EH (cell line): ENCODE data around the gene CRYBG2.
"Not testable (repeated sequence)": the region's sequence is repeated elsewhere in the genome, so short reads cannot be mapped to it uniquely, and the experiment has no call there.

ENCODE experiments used
- DNase-seq: peaks from one replicate; pipeline ENCODE4 v3.0.0-alpha.2; 2015; ENCODE audit warnings: low read depth

CRYBG2 gene

GRCh38 chr1:26317612-26318337 is 36.2 kb downstream of the CRYBG2 start, which contains the start of gene CD52:
Gene CD52, plus strand, starts transcription at chr1:26317958. Its CDS starts 60 bp downstream, at chr1:26318018.
- DNase-seq = no peak

DNA sequence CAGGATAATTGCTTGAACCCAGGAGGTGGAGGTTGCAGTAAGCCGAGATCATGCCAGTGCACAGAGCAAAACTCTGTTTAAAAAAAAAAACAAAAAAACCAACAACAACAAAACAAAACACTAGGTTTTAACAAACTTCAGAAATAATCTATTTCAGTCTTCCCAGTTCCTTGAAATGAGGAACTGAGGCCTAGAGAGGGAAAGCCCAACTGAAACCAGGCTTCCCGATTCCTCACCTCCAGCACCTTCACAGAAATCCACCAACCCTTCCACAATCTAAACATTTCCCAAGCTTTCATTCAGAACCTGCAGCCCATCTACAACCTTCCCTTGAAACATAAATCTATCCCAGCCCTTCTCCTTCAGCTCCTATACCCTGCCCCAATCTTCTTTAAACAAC is 36.8 kb downstream of the CRYBG2 start:
- no peak for DNase-seq

DNA sequence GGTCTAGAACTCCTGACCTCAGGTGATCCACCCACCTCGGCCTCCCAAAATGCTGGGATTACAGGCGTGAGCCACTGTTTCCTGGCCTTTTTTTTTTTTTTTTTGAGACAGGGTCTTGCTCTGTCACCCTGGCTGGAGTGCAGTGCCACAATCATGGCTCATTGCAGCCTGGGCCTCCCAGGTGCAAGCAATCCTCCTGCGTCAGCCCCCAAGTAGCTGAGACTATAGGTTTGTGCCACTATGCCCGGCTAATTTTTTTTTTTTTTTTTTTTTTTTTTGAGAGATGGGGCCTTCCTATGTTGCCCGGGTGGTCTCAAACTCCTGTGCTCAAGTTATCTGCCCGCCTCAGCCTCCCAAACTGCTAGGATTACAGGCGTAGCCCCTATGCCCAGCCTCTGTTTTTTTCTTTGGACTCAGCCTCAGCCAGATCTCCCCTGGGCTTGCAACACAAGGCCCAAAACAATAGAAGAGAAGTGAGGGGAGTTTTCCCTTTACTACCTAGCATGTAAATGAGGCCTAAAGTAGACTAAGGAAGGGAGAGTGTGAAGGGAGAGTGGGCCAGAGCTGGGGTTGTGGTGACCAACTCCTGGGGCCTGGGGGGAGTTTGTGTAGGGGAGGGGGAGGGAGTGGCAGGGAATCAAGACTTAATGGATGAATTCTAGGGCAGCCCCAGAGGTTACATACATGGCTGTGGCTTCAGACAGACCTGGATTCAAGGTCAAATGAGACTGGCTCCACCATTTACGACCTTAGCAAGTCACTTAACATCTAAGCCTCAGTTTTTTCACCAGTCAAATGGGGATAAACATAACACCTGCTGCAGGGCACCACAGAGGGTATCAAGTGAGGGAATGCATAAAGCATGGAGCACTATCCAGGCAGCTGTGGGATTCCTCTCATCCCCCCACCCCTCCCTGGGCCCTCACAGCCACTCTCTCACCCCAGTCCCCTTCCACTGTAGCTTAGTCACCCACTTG is 37.8 kb downstream of the CRYBG2 start:
- no peak for DNase-seq

GRCh38 chr1:26314501-26314900 is 39.4 kb downstream of the CRYBG2 start:
- DNase-seq = no peak

DNA sequence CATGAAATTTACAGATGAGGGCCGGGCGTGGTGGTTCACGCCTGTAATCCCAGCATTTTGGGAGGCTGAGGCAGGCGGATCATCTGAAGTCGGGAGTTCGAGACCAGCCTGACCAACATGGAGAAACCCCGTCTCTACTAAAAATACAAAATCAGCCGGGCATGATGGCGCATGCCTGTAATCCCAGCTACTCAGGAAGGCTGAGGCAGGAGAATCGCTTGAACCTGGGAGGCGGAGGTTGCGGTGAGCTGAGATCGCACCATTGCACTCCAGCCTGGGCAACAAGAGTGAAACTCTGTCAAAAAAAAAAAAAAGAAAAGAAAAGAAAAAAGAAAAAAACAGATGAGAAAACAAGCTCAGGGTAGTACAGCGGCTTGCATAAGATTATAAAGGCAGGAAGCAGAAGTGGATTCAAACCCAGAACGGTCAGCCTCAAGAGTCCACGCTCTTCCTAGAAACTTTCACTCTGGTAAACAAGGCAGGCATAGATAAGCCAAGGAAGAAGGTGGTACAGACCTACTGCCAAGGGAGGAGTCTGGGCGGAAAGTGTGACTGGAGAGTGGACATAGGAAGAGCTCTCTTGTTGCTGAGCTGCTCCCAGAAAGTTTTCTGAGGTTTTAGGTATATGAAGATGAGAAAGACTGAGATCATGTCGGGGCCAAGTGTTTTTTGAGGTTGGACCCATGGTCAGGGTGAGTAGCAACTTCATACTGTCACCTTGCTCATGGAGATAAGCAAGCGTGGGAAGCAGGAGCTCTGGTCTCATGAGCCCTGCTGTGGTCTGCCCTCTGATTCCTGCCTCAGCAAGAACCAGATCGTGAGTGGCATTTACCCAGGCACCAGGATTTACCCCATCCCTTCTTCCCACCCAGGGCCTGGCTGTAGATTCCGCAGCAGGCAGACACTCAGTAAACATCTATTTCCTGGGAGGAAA is 45.7 kb downstream of the CRYBG2 start:
- DNase-seq = not testable (repeated sequence)

DNA sequence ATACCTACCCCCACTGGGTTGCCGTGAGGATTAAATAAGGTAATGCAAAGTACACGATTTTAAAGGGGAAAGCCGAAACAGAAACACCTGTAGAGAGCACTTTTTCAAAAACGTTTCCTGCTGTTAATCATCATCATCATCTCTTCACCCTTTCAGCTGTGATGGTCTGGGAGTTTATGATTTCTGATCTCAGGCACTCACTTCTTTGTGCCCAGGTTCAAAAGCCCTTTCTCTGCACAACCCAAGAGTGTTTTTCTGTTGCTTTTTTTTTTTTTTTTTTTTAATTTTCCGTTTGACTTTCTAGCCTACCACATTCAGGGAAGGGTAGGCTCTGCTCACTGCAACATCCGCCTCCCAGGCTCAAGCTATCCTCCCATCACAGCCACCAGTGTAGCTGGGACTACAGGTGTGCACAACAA is 46.6 kb downstream of the CRYBG2 start:
- no peak for DNase-seq

GRCh38 chr1:26306290-26307229 is 47.4 kb downstream of the CRYBG2 start, which contains the start of gene UBXN11:
Gene UBXN11, minus strand, starts transcription at chr1:26306636. Its CDS starts 3,753 bp downstream, at chr1:26302883.
- DNase-seq = peak; percentile 96

- DNase-seq = no peak
Measured at GRCh38 chr1:26305667-26306289, 48.2 kb downstream of the CRYBG2 start.

DNA sequence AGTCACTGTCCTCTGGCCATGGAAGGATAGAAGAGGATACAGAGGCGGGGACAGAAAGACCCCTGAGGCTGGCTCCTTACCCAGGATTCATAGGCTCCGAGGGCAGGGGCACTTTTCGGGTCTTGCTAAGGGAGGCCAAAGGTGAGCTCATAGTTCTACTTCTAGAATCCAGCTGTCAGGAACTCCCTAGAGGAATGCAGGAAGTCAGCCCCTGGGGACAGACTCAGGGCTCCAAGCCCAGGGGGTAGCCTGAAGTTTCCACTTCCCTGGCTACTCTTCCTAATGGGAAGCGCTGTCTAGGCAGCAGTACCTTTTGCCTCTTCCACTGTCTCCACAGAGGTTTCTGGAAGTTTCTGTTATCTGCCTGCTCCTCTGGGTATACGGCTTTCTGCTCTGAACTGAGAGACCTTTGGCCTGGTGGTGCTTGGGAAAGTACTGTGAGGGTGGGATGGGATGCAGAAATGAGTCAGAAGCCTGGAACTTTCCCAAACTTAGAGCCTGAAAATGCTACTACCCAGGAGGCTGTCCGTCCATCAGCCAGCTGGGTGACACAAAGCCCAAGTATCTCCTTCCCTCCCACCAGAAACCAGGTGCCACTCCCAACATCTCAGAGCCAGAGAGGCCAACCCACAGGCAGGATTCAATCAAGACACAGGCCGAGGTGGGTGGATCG is 51.1 kb downstream of the CRYBG2 start:
- DNase-seq = peak; percentile 93

DNA sequence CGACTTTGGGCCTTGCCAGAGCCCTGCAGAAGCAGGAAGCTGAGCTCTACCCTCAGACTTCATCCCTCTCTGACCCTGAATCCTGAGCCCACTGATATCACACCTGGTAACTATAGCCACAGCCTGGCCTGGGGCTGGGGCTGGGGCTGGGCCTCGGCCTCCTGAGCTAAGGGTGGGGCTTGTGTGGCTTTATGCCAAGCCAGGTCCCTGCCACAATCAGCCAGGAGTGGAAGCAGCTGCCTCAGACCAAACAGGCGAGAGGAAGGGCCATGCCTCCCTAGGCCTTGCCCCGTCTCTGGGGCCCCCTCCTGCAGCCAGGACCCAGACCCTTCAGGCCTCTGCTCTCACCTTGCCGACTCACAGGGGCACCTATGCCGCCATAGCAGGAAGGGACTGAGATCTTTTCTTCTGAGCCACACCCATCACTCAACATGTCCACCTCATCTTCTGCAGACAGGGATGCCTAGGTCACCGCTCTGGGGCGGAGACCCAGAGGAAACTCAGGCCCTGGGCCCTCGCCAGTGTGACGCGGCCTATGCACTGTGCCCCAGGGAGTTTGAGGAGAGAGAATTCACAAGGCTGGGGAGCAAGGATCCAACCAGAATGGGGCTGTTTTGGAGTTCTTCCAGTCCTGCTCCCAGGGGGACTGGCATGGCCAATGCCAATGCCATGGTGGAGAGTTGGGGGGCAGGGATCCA is 53.2 kb downstream of the CRYBG2 start:
- no peak for DNase-seq

GRCh38 chr1:26297791-26298124 is 56.2 kb downstream of the CRYBG2 start:
- DNase-seq = no peak

DNA sequence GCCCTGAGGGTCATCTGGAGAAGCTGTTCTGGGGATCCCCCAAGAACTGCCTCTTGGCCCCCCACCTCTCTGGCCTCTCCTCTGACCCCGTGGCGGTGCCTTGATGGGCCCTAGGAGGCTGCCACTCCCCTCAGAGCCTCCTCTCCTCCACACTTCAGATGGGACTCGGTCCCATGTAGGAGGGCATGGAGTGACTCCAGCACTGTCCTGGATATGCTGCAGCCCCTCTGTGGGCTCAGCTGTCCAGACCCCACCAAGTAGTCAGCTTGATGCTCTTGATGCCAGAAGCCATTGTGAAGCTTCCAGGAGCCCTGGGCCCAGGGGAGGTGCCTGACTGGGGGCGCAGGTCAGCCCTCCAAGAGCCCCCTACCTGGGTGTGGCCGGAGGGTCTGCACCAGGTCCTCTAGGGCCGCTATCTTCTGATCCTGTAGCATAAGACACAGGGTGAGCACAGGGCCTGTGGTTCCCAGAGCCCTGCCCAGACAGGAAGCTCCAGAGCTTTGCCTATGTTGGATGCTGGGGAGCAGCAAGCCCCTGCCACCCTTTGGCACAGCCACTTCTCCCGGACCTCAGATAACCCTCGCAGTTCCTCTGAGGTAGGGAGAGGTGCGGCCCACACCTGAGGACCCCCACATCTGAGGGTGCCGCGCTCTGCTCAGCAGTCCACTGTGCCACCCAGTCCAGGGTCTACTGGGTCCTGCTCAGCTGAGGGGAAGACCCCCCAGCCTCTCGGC is 56.7 kb downstream of the CRYBG2 start:
- no peak for DNase-seq

DNA sequence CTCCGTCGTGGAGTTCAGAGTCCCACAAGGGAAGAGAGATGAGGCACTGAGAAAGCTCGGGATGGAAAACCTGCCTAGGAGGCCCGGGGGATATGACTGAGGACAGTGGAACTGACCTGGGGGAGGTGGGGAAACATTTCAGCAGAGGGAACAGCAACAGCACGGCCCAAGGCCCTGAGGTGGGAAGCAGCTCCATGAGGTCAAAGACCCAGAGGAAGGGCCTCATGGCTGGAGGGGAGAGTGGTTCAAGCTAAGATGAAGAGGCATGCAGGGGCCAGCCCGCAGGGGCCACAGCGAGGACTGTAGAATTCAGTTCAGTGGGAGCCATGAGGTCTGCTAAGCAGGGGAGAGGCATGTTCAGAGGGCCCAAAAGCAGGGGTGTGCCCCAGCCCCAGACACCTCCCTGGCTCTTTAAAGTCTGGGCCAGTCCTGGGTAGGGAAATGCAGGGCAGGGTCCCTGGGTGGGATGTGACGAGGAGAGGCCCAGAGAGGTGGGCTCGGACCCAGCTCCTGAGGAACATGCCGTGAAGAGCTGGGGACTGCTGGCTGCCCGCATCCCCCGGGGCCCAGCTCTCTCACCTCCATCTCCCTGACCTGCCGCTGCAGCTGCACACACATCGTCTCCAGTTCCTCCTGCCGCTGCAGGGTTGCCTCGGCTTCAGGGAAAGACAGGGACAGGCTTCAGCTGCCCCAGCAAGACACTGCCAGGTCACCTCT is 57.4 kb downstream of the CRYBG2 start:
- DNase-seq = no peak

GRCh38 chr1:26295194-26296138 is 58.5 kb downstream of the CRYBG2 start:
- DNase-seq = no peak

DNA sequence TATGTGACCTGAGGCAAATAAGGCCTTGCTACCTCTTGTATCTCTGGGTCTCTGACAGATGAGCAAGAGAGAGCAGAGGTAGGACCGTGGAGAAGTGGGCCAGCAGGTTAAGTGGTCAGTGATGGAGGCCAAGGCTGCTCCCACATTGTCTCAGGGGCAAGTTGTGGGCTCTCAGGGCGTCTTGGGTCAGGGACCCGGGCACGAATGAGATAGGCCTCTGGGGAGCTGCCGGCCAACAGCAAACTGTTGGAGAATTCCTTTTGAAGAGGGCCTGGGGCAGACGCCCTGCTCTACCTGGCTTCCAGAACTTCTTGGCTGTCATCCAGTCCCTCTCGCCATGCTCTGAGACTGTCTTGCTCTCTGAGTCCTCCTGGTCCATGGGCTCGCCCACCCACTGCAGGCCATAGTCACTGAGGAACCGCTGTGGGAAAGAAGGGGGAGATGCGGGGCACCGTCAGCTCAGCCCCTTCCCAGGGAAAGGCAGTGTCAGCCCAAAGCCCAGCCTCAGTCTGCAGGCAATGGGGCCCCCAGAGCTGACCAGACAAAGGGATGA is 59.9 kb downstream of the CRYBG2 start:
- DNase-seq = no peak

- not testable (repeated sequence) for DNase-seq
Measured at GRCh38 chr1:26292735-26293134, 61.2 kb downstream of the CRYBG2 start.
